SK-N-SH (cell line): ENCODE results near the gene SRSF12. TPM values are rescaled to one million over a fixed set of nuclear protein-coding genes. Genes with fewer than 3 reads are reported as not detected.

Source experiments
- CTCF ChIA-PET: fragments of 300-600, 350-600 bp; formaldehyde crosslinking; extraction: SDS; loops from one replicate; lab custom pipeline; 2021; lab: Yijun Ruan, JAX
- POLR2A ChIA-PET: fragments of 350-600 bp; sonication (Branson Sonifier 250); formaldehyde crosslinking; extraction: SDS; loops from one replicate; lab custom pipeline; 2020; ENCODE audit warnings: antibody characterized with exemption, inconsistent platforms; lab: Yijun Ruan, JAX
- DNase-seq: peaks from one replicate; pipeline ENCODE4 v3.0.0; 2012
- H2AFZ ChIP-seq: fragments of 200-600 bp; sonication (generic); 2 replicates; pipeline ENCODE4 v1.8.1; 2016; ENCODE audit warnings: antibody characterized with exemption, mild to moderate bottlenecking, low read depth
- H3F3A ChIP-seq: fragments of 200-600 bp; sonication (generic); replicated peaks from 2 replicates; pipeline ENCODE3; 2016; ENCODE audit warnings: antibody characterized with exemption, mild to moderate bottlenecking; ENCODE audit not compliant: insufficient read depth
- H3K27ac ChIP-seq, 2 experiments: fragments of 200-500 bp in 1 of 2; fragments of 200-600 bp in 1 of 2; sonication (Bioruptor generic) in 1 of 2; sonication (generic), shearing (Covaris generic) in 1 of 2; 2 replicates each; pipeline versions ENCODE4 v1.5.1 to v1.6.1; 2014 to 2016; ENCODE audit warnings: low read depth in 2 of 2, inconsistent platforms in 1 of 2, low read length in 1 of 2, mild to moderate bottlenecking in 1 of 2, mixed read lengths in 1 of 2
- H3K27me3 ChIP-seq: fragments of 200-600 bp; sonication (generic), shearing (Covaris generic); 2 replicates; pipeline ENCODE4 v1.6.1; 2016; ENCODE audit warnings: mixed run types; ENCODE audit not compliant: insufficient read depth
- H3K36me3 ChIP-seq, 2 experiments: fragments of 200-500 bp in 1 of 2; fragments of 200-600 bp in 1 of 2; sonication (Bioruptor generic) in 1 of 2; sonication (generic) in 1 of 2; replicated peaks in 1 of 2; 2 replicates each; pipeline versions ENCODE3 to v1.5.1; 2014 to 2016; ENCODE audit warnings: low read length in 1 of 2, mild to moderate bottlenecking in 1 of 2; ENCODE audit not compliant: insufficient read depth in 2 of 2, control insufficient read depth in 1 of 2
- H3K4me1 ChIP-seq, 2 experiments: fragments of 200-500 bp in 1 of 2; fragments of 200-600 bp in 1 of 2; sonication (Bioruptor generic) in 1 of 2; sonication (generic), shearing (Covaris generic) in 1 of 2; 2 replicates each; pipeline versions ENCODE4 v1.5.1 to v1.6.1; 2014 to 2016; ENCODE audit warnings: low read depth in 1 of 2, low read length in 1 of 2, mixed run types in 1 of 2; ENCODE audit not compliant: insufficient read depth in 2 of 2, control insufficient read depth in 1 of 2
- H3K4me2 ChIP-seq: fragments of 200-600 bp; sonication (generic), shearing (Covaris generic); 2 replicates; pipeline ENCODE4 v1.6.1; 2017; ENCODE audit warnings: mixed run types
- H3K4me3 ChIP-seq, 2 experiments: fragments of 200-500 bp in 1 of 2; fragments of 200-600 bp in 1 of 2; sonication (Bioruptor generic) in 1 of 2; sonication (generic), shearing (Covaris generic) in 1 of 2; 2 replicates each; pipeline versions ENCODE4 v1.5.1 to v1.8.1; 2014 to 2016; ENCODE audit warnings: low read depth in 2 of 2, inconsistent platforms in 1 of 2, low read length in 1 of 2, mild to moderate bottlenecking in 1 of 2, mixed read lengths in 1 of 2, moderate library complexity in 1 of 2
- H3K79me2 ChIP-seq: fragments of 200-600 bp; sonication (generic); 2 replicates; pipeline ENCODE4 v1.8.1; 2017; ENCODE audit warnings: mild to moderate bottlenecking; ENCODE audit not compliant: insufficient read depth
- H3K9ac ChIP-seq: fragments of 200-600 bp; sonication (generic); 2 replicates; pipeline ENCODE4 v1.6.1; 2017; ENCODE audit warnings: mixed run types
- H3K9me2 ChIP-seq: fragments of 200-600 bp; sonication (generic); 2 replicates; pipeline ENCODE4 v1.6.1; 2017; ENCODE audit warnings: mixed run types
- H3K9me3 ChIP-seq: fragments of 200-600 bp; sonication (generic); 2 replicates; pipeline ENCODE4 v1.6.1; 2017; ENCODE audit warnings: mixed run types, mild to moderate bottlenecking, moderate library complexity
- H4K20me1 ChIP-seq: fragments of 200-600 bp; sonication (generic); 2 replicates; pipeline ENCODE4 v1.6.1; 2017; ENCODE audit warnings: mild to moderate bottlenecking, mixed run types; ENCODE audit not compliant: insufficient read depth
- CTCF ChIP-seq: fragments of 200-600 bp; sonication (generic); IDR thresholded peaks from 2 replicates; pipeline ENCODE4 v1.6.1; 2017; ENCODE audit warnings: antibody characterized with exemption, mild to moderate bottlenecking, moderate library complexity
- ELF1 ChIP-seq: IDR thresholded peaks from 2 replicates; pipeline ENCODE4 v1.4.0; 2012
- EP300 ChIP-seq, 2 experiments: IDR thresholded peaks; 2 replicates each; pipeline versions ENCODE4 v1.4.0 to v1.6.1; 2012; ENCODE audit warnings: borderline replicate concordance in 1 of 2, low read depth in 1 of 2, low read length in 1 of 2
- EZH2phosphoT487 ChIP-seq: fragments of 200-600 bp; sonication (generic); IDR thresholded peaks from 2 replicates; pipeline ENCODE4 v1.6.1; 2017; ENCODE audit warnings: low read depth, mixed run types, mild to moderate bottlenecking, antibody characterized with exemption, moderate library complexity, borderline replicate concordance
- FOXJ3 ChIP-seq: sonication (generic); formaldehyde crosslinking; IDR thresholded peaks from 2 replicates; pipeline ENCODE4 v1.5.1; 2020; ENCODE audit warnings: mild to moderate bottlenecking, missing genetic modification reagents
- FOXM1 ChIP-seq: IDR thresholded peaks from 2 replicates; pipeline ENCODE4 v1.4.0; 2012; ENCODE audit warnings: low read depth, mild to moderate bottlenecking
- GABPA ChIP-seq: IDR thresholded peaks from 2 replicates; pipeline ENCODE4 v1.4.0; 2012; ENCODE audit warnings: low read depth, mild to moderate bottlenecking
- GATA2 ChIP-seq: sonication (generic); formaldehyde crosslinking; IDR thresholded peaks from 2 replicates; pipeline ENCODE4 v1.5.0; 2020; ENCODE audit warnings: mild to moderate bottlenecking, missing genetic modification reagents
- MAX ChIP-seq: IDR thresholded peaks from 2 replicates; pipeline ENCODE4 v1.4.0; 2012; ENCODE audit warnings: low read depth
- NFIC ChIP-seq: IDR thresholded peaks from 2 replicates; pipeline ENCODE4 v1.4.0; 2012; ENCODE audit warnings: borderline replicate concordance
- POLR2AphosphoS5 ChIP-seq: IDR thresholded peaks from 2 replicates; pipeline ENCODE4 v1.6.1; 2012; ENCODE audit warnings: low read depth, low read length
- RAD21 ChIP-seq: IDR thresholded peaks from 2 replicates; pipeline ENCODE4 v1.6.1; 2012; ENCODE audit warnings: mild to moderate bottlenecking, low read length
- RCOR1 ChIP-seq: fragments of 150-350 bp; IDR thresholded peaks from 2 replicates; pipeline ENCODE4 v1.6.1; 2017; ENCODE audit warnings: antibody characterized with exemption, low read length
- REST ChIP-seq: IDR thresholded peaks from 2 replicates; pipeline ENCODE4 v1.6.1; 2012; ENCODE audit warnings: mild to moderate bottlenecking, low read depth, low read length, moderate library complexity
- SMC3 ChIP-seq: IDR thresholded peaks from 2 replicates; pipeline ENCODE4 v1.6.1; 2012; ENCODE audit warnings: low read depth, low read length, improper control_type of control experiment
- TAF1 ChIP-seq: IDR thresholded peaks from 2 replicates; pipeline ENCODE4 v1.6.1; 2012; ENCODE audit warnings: low read depth, mild to moderate bottlenecking, low read length, moderate library complexity, borderline replicate concordance
- WGBS: methylation state at CpG from one replicate; pipeline ENCODE4 v1.1.6; 2017; ENCODE audit warnings: low lambda C conversion rate; 5-methylcytosine and 5-hydroxymethylcytosine counted together
- polyA plus RNA-seq, 3 experiments: library from polyadenylated mRNA; depleted of rRNA; stranded (reverse); fragments of >200 nt; gene quantifications; 2 replicates each; pipeline ENCODE4 v1.2.3, GENCODE V29; 2012

Gene SRSF12
- polyA plus RNA-seq, 1 of the 3 experiments (the other 2 are of a cell fraction) = 1.1 TPM

GRCh38 chr6:89140347-89141156 lies 22.7 kb upstream of the SRSF12 start:
- Histone ChIP-seq H4K20me1 (no peaks in the 10 kb centered on the region), H3K9me2 (no peaks in the 10 kb centered on the region), H3K9me3 (no peaks in the 10 kb centered on the region), H3K27ac (no peak overlapping the region), H2AFZ (no peak overlapping the region), H3K4me1 (peaks cover 0 to 13% of the 10 kb centered on the region in 2 experiments; a peak in 3 of 4 replicates), H3K4me3 (no peak overlapping the region), H3K9ac (no peak overlapping the region), H3K27me3 (no peaks in the 10 kb centered on the region), H3K36me3 (no peaks in the 10 kb centered on the region), H3F3A (peaks cover 7% of the 10 kb centered on the region), H3K79me2 (no peaks in the 10 kb centered on the region), H3K4me2 (no peak overlapping the region)
- ChIA-PET CTCF (interaction anchor here (0.9 to 2.6 kb wide), 4 partner anchors 17 to 231 kb away, joined by 3 to 8 read pairs (median 6); no protein-coding TSS in a partner anchor), POLR2A (no interaction called here)
- TF ChIP-seq RCOR1 = no peak
- no peak for TF ChIP-seq EZH2phosphoT487
- no peak for TF ChIP-seq POLR2AphosphoS5
- no peak for TF ChIP-seq FOXJ3 (CRISPR knock-in tag)
- no peak for TF ChIP-seq GATA2
- TF ChIP-seq GABPA = no peak
- no peak for TF ChIP-seq FOXM1
- TF ChIP-seq ELF1 = no peak
- no peak for TF ChIP-seq REST
- TF ChIP-seq NFIC = no peak
- TF ChIP-seq TAF1 = no peak
- DNase-seq = no peak
- WGBS = 72% methylated on average over 7 of the region's 7 CpGs

- DNase-seq = no peak
- H3K4me2 ChIP-seq = no peak overlapping the region
Measured at GRCh38 chr6:89139509-89140346, 21.9 kb upstream of the SRSF12 start.

More at GRCh38 chr6:89139509-89140346, 21.9 kb upstream of the SRSF12 start:
- H3K9ac ChIP-seq = no peak overlapping the region
- no peak overlapping the region for H3K27ac ChIP-seq
- peaks cover 0 to 10% of the 10 kb centered on the region in 2 experiments; a peak in 3 of 4 replicates for H3K4me1 ChIP-seq
- TF ChIP-seq MAX = no peak
- no peak for TF ChIP-seq POLR2AphosphoS5
- no peak for TF ChIP-seq EZH2phosphoT487
- TF ChIP-seq EP300 (IDR thresholded peaks at IDR 0.05; ENCODE audit: borderline replicate concordance in 1 of 2, low read depth in 1 of 2, low read length in 1 of 2) = no peak
- no peak for TF ChIP-seq RAD21
- no peak for TF ChIP-seq CTCF
- TF ChIP-seq SMC3 = no peak
- no peaks in the 10 kb centered on the region for H3K27me3 ChIP-seq
- POLR2A ChIA-PET = no interaction called here
- no peaks in the 10 kb centered on the region for H3K9me2 ChIP-seq
- H3K4me3 ChIP-seq = no peak overlapping the region
- WGBS = 74% methylated on average over 5 of the region's 5 CpGs
- no peaks in the 10 kb centered on the region for H4K20me1 ChIP-seq
- peaks cover 3% of the 10 kb centered on the region for H3F3A ChIP-seq
- no peaks in the 10 kb centered on the region for H3K9me3 ChIP-seq
- H2AFZ ChIP-seq = no peak overlapping the region
- CTCF ChIA-PET = interaction anchor here (0.9 to 2.6 kb wide), 5 partner anchors 16 to 232 kb away, joined by 3 to 8 read pairs (median 5); no protein-coding TSS in a partner anchor
- no peaks in the 10 kb centered on the region for H3K36me3 ChIP-seq
- H3K79me2 ChIP-seq = no peaks in the 10 kb centered on the region
